B cell (primary cell): ENCODE results near the gene UBAP1L.

Experiments
- EZH2 ChIP-seq: IDR thresholded peaks from 2 replicates; pipeline ENCODE4 v1.6.1; 2012; ENCODE audit warnings: borderline replicate concordance, low read depth, mild to moderate bottlenecking, moderate library complexity, low read length; ENCODE audit not compliant: insufficient read depth, poor library complexity, severe bottlenecking
- TF ChIP-seq, protein P1 (sequence below): fragments of 200-600 bp; IDR thresholded peaks from one replicate; pipeline ENCODE4 v1.8.0; 2022; ENCODE audit warnings: antibody characterized with exemption, mild to moderate bottlenecking

DNA sequence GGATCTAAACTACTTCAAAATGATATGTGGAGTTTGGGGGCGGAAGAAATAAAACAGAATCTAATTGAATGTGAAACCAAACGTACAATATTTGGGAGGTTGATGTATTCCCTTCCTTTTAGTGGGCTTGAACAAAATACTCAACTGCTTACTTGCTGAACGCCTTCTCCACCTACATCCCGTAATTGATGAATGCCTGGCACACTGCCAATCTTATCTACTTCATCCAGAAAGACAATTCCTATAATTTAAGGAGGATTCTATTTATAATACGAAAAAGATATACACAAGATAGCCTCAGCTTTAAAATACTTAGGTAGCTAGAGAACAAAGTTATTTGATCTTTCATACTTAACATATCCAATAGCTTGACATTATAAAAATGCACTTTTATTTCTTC is 41.7 kb upstream of the UBAP1L start:
- TF ChIP-seq, protein P1, sequence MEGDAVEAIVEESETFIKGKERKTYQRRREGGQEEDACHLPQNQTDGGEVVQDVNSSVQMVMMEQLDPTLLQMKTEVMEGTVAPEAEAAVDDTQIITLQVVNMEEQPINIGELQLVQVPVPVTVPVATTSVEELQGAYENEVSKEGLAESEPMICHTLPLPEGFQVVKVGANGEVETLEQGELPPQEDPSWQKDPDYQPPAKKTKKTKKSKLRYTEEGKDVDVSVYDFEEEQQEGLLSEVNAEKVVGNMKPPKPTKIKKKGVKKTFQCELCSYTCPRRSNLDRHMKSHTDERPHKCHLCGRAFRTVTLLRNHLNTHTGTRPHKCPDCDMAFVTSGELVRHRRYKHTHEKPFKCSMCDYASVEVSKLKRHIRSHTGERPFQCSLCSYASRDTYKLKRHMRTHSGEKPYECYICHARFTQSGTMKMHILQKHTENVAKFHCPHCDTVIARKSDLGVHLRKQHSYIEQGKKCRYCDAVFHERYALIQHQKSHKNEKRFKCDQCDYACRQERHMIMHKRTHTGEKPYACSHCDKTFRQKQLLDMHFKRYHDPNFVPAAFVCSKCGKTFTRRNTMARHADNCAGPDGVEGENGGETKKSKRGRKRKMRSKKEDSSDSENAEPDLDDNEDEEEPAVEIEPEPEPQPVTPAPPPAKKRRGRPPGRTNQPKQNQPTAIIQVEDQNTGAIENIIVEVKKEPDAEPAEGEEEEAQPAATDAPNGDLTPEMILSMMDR: no peak
- no peak for TF ChIP-seq EZH2
